NCI-H2196 treated with DMSO at 0.1 percent for 48 hours (cell line): Measurements from ENCODE around the gene RAB15.

Experiments
- DNase-seq: peaks from one replicate; lab custom pipeline; 2025; ENCODE audit not compliant: unreplicated experiment; lab: John Stamatoyannopoulos, UW

RAB15 gene

GRCh38 chr14:64939817-64940190, 32.3 kb downstream of the RAB15 start:
- DNase-seq: no peak

- DNase-seq: peak; percentile 77
Measured at GRCh38 chr14:64938972-64939816, 32.9 kb downstream of the RAB15 start.

GRCh38 chr14:64937821-64938193, 34.3 kb downstream of the RAB15 start:
- DNase-seq: no peak

- DNase-seq: no peak
Measured at GRCh38 chr14:64937171-64937820, 34.8 kb downstream of the RAB15 start.

- no peak for DNase-seq
Measured at GRCh38 chr14:64935508-64935907, 36.6 kb downstream of the RAB15 start.

- no peak for DNase-seq
Measured at GRCh38 chr14:64934338-64934929, 37.7 kb downstream of the RAB15 start.

GRCh38 chr14:64932231-64932630, 39.9 kb downstream of the RAB15 start:
- DNase-seq: no peak

- DNase-seq: no peak
Measured at GRCh38 chr14:64931123-64931522, 41.0 kb downstream of the RAB15 start.

GRCh38 chr14:64930085-64930843, 41.9 kb downstream of the RAB15 start:
- DNase-seq: no peak

GRCh38 chr14:64929014-64929359, 43.1 kb downstream of the RAB15 start:
- DNase-seq: no peak

GRCh38 chr14:64928239-64929013, 43.7 kb downstream of the RAB15 start:
- DNase-seq: no peak

- no peak for DNase-seq
Measured at GRCh38 chr14:64927031-64927430, 45.1 kb downstream of the RAB15 start.

- DNase-seq: no peak
Measured at GRCh38 chr14:64926398-64926995, 45.6 kb downstream of the RAB15 start.

GRCh38 chr14:64923015-64923414, 49.1 kb downstream of the RAB15 start:
- DNase-seq: no peak

GRCh38 chr14:64920465-64920864, 51.7 kb downstream of the RAB15 start:
- DNase-seq: no peak

- DNase-seq: no peak
Measured at GRCh38 chr14:64919618-64920017, 52.5 kb downstream of the RAB15 start.

GRCh38 chr14:64919215-64919614, 52.9 kb downstream of the RAB15 start:
- DNase-seq: no peak

GRCh38 chr14:64918216-64918615, 53.9 kb downstream of the RAB15 start:
- DNase-seq: no peak

- no peak for DNase-seq
Measured at GRCh38 chr14:64915797-64916196, 56.3 kb downstream of the RAB15 start.

- no peak for DNase-seq
Measured at GRCh38 chr14:64915029-64915424, 57.1 kb downstream of the RAB15 start.
